HG03103 (cell line): ENCODE results near the gene STING1.
"Not testable (repeated sequence)": the region's sequence is repeated elsewhere in the genome, so short reads cannot be mapped to it uniquely, and the experiment has no call there.

Experiments
- ATAC-seq: cut with Tn5 transposase; IDR thresholded peaks from one replicate; pipeline ENCODE4 v1.9.1; 2021; ENCODE audit warnings: low read depth; ENCODE audit not compliant: unreplicated experiment

Gene STING1

GRCh38 chr5:139440416-139440815, 42.1 kb downstream of the STING1 start:
- not testable (repeated sequence) for ATAC-seq

- peak; percentile 89 for ATAC-seq
Observed at GRCh38 chr5:139439013-139439903, 43.3 kb downstream of the STING1 start, which contains the start of gene DNAJC18. TSS of gene DNAJC18 (minus strand) at chr5:139439525. CDS start at chr5:139439445, 80 bp downstream.

- ATAC-seq = no peak
Observed at GRCh38 chr5:139438707-139439012, 43.9 kb downstream of the STING1 start.

GRCh38 chr5:139435676-139436075, 46.9 kb downstream of the STING1 start:
- no peak for ATAC-seq

GRCh38 chr5:139431706-139432105, 50.9 kb downstream of the STING1 start:
- ATAC-seq = no peak

- ATAC-seq = no peak
Observed at GRCh38 chr5:139430015-139430414, 52.5 kb downstream of the STING1 start.

GRCh38 chr5:139426203-139426885, 56.2 kb downstream of the STING1 start:
- no peak for ATAC-seq
